WTC11 (cell line): ENCODE results near the gene AMOTL1.

ENCODE experiments used
- EMX1 ChIP-seq: fragments of 250-450 bp; sonication (Bioruptor Pico); IDR thresholded peaks from 2 replicates; pipeline ENCODE4 v1.8.0; 2021; ENCODE audit warnings: mild to moderate bottlenecking
- FOXJ3 ChIP-seq: sonication (generic); formaldehyde crosslinking; IDR thresholded peaks from 2 replicates; pipeline ENCODE4 v1.9.0; 2021; ENCODE audit warnings: missing genetic modification reagents, mild to moderate bottlenecking, borderline replicate concordance
- HMGXB4 ChIP-seq: sonication (generic); formaldehyde crosslinking; IDR thresholded peaks from 2 replicates; pipeline ENCODE4 v1.8.1; 2023; ENCODE audit warnings: mild to moderate bottlenecking, moderate library complexity, missing genetic modification reagents
- MLX ChIP-seq: sonication (generic); formaldehyde crosslinking; IDR thresholded peaks from 2 replicates; pipeline ENCODE4 v1.8.1; 2023; ENCODE audit warnings: mild to moderate bottlenecking, missing genetic modification reagents, moderate library complexity
- TEAD4 ChIP-seq: sonication (generic); formaldehyde crosslinking; IDR thresholded peaks from 2 replicates; pipeline ENCODE4 v1.8.0; 2022; ENCODE audit warnings: mild to moderate bottlenecking, missing genetic modification reagents
- USF1 ChIP-seq: sonication (generic); formaldehyde crosslinking; IDR thresholded peaks from 2 replicates; pipeline ENCODE4 v1.8.0; 2022; ENCODE audit warnings: mild to moderate bottlenecking, missing genetic modification reagents
- TF ChIP-seq, protein P1 (sequence below): fragments of 200-600 bp; IDR thresholded peaks from 2 replicates; pipeline ENCODE4 v1.8.0; 2022; ENCODE audit warnings: antibody characterized with exemption
- TF ChIP-seq, protein P2 (sequence below): sonication (generic); formaldehyde crosslinking; IDR thresholded peaks from 2 replicates; pipeline ENCODE4 v1.8.1; 2022; ENCODE audit warnings: mild to moderate bottlenecking, moderate library complexity, missing genetic modification reagents
- TF ChIP-seq, protein P3 (sequence below): sonication (generic); formaldehyde crosslinking; IDR thresholded peaks from 2 replicates; pipeline ENCODE4 v1.8.1; 2023; ENCODE audit warnings: mild to moderate bottlenecking, missing genetic modification reagents, moderate library complexity
- TF ChIP-seq, protein P4 (sequence below): sonication (generic); formaldehyde crosslinking; conservative IDR thresholded peaks from 2 replicates; pipeline ENCODE4 v1.8.1; 2022; ENCODE audit warnings: mild to moderate bottlenecking, missing genetic modification reagents
- TF ChIP-seq, protein P5 (sequence below): sonication (generic); formaldehyde crosslinking; IDR thresholded peaks from 2 replicates; pipeline ENCODE4 v1.8.1; 2023; ENCODE audit warnings: mild to moderate bottlenecking, missing genetic modification reagents

DNA sequence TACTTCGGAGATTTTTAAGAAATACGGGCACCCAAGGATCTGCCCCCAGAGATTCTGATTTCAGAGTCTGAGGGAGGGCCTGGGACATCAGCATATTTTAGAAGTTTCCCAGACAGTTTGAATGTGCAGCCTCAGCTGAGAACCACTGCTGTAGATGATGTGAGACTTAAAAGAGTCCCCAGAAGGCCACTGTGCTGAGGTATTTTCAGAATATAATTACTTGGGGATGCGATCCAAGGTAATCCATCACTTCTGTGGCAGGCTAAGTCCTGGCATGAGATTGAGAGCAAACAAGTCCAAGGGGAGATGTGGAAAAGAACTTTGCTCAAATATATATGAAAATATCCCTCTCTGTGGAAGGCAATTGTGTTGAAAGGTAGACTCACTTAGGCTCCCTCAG, 48.3 kb upstream of the AMOTL1 start:
- TF ChIP-seq TEAD4 (CRISPR knock-in tag) (no peak), USF1 (no peak), HMGXB4 (CRISPR knock-in tag) (no peak), FOXJ3 (CRISPR knock-in tag) (no peak), MLX (CRISPR knock-in tag) (no peak), EMX1 (CRISPR knock-in tag) (no peak)
- TF ChIP-seq, protein P1, sequence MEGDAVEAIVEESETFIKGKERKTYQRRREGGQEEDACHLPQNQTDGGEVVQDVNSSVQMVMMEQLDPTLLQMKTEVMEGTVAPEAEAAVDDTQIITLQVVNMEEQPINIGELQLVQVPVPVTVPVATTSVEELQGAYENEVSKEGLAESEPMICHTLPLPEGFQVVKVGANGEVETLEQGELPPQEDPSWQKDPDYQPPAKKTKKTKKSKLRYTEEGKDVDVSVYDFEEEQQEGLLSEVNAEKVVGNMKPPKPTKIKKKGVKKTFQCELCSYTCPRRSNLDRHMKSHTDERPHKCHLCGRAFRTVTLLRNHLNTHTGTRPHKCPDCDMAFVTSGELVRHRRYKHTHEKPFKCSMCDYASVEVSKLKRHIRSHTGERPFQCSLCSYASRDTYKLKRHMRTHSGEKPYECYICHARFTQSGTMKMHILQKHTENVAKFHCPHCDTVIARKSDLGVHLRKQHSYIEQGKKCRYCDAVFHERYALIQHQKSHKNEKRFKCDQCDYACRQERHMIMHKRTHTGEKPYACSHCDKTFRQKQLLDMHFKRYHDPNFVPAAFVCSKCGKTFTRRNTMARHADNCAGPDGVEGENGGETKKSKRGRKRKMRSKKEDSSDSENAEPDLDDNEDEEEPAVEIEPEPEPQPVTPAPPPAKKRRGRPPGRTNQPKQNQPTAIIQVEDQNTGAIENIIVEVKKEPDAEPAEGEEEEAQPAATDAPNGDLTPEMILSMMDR = no peak
- TF ChIP-seq, protein P2, sequence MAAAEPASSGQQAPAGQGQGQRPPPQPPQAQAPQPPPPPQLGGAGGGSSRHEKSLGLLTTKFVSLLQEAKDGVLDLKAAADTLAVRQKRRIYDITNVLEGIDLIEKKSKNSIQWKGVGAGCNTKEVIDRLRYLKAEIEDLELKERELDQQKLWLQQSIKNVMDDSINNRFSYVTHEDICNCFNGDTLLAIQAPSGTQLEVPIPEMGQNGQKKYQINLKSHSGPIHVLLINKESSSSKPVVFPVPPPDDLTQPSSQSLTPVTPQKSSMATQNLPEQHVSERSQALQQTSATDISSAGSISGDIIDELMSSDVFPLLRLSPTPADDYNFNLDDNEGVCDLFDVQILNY (CRISPR knock-in tag) = no peak
- TF ChIP-seq, protein P3, sequence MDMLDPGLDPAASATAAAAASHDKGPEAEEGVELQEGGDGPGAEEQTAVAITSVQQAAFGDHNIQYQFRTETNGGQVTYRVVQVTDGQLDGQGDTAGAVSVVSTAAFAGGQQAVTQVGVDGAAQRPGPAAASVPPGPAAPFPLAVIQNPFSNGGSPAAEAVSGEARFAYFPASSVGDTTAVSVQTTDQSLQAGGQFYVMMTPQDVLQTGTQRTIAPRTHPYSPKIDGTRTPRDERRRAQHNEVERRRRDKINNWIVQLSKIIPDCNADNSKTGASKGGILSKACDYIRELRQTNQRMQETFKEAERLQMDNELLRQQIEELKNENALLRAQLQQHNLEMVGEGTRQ (CRISPR knock-in tag) = no peak
- TF ChIP-seq, protein P4, sequence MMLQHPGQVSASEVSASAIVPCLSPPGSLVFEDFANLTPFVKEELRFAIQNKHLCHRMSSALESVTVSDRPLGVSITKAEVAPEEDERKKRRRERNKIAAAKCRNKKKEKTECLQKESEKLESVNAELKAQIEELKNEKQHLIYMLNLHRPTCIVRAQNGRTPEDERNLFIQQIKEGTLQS (CRISPR knock-in tag) = no peak
- TF ChIP-seq, protein P5, sequence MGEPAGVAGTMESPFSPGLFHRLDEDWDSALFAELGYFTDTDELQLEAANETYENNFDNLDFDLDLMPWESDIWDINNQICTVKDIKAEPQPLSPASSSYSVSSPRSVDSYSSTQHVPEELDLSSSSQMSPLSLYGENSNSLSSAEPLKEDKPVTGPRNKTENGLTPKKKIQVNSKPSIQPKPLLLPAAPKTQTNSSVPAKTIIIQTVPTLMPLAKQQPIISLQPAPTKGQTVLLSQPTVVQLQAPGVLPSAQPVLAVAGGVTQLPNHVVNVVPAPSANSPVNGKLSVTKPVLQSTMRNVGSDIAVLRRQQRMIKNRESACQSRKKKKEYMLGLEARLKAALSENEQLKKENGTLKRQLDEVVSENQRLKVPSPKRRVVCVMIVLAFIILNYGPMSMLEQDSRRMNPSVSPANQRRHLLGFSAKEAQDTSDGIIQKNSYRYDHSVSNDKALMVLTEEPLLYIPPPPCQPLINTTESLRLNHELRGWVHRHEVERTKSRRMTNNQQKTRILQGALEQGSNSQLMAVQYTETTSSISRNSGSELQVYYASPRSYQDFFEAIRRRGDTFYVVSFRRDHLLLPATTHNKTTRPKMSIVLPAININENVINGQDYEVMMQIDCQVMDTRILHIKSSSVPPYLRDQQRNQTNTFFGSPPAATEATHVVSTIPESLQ (CRISPR knock-in tag) = no peak
